NCI-H345 treated with DMSO at 0.1 percent for 48 hours (cell line): ENCODE measurements around the gene GALE.
"Not testable (repeated sequence)": the region's sequence is repeated elsewhere in the genome, so short reads cannot be mapped to it uniquely, and the experiment has no call there.

ENCODE experiments used
- DNase-seq: peaks from one replicate; lab custom pipeline; 2025; ENCODE audit not compliant: unreplicated experiment; lab: John Stamatoyannopoulos, UW

Gene GALE

DNA sequence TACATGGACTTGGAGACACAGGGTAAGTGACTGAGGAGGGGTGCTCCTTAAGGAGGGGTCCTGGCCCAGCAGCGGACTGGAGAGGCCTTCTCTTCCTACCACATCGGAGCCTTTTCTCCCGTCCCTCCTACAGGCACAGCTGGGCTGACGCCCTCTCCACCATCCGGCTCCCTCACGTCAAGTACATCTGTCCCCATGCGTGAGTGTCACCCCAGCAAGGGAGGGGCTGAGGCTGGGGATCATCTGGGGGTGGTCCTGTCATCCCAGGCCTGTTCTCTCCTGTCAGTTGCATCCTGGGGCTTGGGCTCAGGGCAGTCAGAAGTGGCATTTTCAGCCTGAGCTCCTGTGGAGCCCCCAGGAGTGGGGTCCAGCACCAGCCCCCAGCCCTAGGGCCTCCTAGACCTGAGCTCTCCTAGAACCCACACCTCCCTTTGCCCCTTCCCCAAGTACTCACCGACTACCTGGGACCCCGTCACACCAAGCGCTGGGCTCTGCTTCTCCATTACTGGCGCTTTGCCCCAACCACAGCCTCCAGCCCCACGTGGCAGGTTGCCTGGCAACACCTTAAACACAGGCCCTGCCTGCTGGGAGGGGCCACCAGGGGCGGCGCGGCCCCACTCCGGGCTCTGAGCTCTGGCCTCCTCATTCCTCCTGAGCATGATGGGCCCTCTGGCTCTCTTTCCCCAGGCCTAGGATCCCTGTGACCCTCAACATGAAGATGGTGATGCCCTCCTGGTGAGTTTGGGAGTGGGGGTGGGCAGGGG lies 7.4 kb downstream of the GALE start:
- DNase-seq: no peak

DNA sequence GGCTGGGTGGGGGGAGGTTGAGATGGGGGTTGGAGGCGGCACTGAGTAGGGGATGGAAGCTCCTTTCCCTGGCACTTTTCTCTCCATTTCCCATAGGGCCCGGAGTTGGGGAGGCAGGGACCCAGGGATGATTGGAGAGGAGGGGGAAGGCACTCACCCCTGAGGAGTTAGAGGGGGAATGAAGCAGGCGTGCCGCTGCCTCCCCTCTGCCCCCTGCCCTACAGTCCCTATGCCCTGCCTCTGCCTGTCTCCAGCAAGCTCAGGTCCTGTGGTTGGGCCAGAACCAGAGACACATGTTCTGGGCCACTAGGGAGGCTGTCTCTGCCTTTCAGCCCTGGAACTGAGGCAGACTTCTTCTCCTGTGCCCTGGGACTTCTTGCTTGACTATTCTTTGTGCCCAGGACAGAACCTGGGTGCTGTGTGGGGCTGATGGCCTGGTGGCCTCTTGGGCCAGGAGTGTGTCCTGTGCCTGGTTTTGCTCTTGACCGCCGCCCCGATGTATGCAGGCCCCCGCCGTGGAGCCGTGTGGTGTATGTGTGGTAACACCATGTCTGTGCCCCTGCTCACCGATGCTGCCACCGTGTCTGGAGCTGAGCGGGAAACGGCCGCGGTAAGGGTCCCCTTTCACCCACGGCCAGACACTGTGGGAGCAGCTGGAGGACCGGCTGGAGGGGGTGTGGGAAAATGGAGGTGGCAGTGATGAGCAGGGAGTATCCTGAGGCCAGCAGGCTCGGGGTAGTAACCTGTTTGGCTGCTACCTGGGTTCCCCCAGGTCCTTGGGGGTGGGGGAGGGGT lies 8.2 kb downstream of the GALE start:
- DNase-seq: no peak

DNA sequence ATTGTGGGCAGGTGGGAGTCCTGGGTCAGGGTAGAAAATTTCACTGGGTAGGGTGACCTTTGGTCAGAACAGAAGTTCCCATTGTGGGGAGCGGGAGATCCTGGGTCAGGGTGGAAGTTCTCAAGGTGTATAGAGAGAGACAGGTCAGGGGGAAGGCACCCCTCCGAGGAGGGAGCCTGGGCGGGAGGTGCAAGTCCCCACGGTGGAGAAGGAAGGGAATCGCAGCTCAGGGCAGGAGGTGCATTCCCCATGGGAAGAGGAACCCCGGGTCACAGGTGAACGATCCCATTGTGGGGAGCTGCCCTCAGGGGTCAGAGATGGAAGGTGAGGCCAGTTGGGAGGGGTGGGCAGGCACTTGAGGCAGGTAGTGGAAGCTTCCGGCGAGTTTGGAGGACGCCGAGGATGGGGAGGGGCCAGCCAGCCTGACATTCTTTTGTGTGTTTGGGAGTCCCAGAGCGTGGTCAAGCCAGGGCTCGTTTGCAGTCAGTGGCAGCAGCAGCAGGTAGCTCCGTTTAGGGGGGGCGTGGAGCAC lies 9.0 kb downstream of the GALE start:
- DNase-seq: no peak

DNA sequence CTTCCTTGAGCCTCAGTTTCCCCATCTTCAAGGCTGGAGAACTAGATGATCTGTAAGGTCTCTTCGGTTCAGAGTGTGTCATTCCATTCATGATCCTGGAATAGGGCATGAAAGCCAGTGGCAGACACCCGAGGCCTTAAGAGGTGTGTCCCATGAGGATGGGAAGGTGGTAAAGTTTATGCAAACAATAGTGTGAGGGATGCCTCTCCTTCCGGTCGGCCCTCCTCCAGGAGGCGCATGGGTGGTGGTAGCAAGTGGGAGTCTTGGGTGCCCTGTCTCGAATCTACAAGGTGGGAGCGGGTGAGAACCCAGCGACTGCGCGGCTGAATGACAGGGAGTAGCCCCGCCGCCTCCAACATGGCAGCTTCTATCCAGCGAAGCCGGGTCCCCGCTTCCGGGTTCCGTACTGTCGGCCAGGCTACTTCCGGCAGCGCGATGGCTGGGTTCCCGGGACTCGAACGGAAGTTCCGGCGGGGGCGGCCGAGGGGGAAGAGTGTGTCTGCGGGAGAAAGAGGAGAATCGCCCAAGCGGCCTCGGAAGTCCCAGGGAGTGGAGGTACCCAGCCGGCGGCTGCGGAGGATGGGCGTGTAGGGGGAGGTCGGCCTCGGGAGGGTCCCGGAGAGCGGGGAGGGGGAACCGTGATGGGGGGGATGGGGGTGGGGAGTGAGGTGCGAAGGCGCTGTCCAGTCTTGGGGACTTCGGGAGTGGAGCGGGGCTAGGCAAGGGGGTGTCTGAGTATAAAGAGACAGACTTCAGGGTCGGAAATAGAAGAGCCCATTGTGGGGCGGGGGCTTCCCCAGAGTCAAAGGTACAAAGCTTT lies 9.6 kb downstream of the GALE start, which contains the start of gene LYPLA2:
TSS of gene LYPLA2 (plus strand) at position 450 of the 820 bp plus-strand sequence. CDS start 1,538 bp downstream, outside the sequence.
- DNase-seq: peak; percentile 78

DNA sequence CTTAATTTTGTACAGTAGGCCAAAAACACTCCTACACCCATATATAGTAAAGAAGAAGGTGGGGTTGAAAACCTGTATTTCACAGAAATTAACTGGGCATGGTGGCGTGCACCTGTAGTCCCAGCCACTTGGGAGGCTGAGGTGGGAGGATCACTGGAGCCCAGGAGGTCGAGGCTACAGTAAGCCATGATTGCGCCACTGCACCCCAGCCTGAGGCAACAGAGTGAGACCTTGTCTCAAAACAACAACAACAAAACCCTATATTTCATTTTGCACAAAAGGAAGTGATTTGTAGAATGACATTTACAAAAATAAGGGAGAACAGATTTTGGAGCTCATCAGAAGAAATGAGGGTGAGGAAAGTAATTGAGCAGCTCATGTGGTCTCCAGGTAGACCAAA lies 11.9 kb downstream of the GALE start:
- DNase-seq: no peak

DNA sequence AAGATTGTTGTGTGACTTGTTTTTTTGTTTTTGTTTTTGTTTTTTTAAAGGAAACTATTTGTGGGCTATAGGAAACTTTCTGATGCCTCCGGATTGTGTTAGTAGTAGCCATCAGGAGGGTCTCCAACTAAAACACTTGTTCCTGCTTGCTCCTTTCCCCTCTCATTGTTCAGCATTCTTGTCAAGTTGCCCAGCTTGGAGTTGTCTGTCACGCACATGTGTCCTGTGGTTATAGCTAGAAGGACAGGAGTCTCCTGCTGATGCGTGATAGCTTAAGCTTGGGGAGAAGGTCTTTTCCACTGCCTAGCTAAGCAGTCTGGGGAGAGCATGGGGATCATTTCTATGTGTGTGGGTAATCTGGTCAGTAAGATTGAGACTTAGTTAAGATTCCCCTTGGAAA lies 12.9 kb downstream of the GALE start:
- DNase-seq: no peak

DNA sequence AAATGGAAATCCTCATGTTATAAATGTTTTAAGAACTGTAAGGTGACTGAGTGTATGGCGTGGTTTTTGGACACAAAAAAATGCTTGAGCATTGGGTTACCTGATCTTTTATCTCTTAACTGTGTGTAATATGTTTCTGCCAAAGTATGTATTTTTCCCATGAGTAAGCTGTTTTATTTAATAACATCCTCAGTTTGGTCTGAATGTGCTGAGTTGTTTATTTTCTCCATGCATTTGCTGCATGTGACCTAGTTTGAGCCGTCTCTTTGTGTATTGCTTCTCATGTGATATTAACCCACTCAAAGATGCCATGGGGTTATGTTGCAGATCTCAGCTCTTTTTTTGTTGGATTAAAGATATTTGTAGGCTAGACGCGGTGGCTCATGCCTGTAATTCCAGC lies 15.7 kb downstream of the GALE start:
- DNase-seq: no peak

DNA sequence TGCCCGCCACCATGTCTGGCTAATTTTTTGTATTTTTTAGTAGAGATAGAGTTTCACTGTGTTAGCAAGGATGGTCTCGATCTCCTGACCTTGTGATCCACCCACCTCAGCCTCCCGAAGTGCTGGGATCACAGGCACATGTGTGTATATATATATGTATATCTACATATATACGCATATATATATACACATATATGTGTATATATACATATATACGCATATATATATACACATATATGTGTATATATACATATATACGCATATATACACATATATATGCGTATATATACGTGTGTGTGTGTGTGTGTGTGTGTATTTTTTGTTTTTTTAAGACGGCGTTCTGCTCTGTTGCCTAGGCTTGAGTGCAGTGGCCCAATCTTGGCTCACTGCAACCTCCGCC lies 17.4 kb downstream of the GALE start:
- not testable (repeated sequence) for DNase-seq

DNA sequence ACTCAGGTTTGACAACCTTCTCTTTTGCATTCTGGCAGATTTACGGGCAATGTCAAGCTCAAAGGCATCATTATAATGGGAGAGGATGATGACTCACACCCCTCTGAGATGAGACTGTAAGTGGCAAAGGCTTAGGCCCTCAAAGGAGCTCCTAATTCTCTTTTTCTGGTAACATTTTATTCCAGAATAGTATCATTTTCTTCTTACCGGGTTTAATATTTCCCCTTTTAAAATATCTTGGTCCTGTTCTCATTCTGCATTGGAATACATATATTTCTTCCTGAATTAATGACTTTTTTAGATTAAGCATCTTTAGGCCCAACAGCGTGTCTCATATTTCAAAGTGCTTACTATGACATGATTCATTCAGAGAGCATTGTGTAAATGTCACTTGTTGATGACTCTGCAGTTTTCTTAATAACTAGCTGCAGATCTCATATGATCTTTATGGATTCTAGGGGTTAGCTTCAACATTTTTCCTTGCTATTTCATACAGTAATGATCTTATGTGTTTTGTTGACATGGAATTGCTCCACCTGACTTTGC lies 20.7 kb downstream of the GALE start:
- no peak for DNase-seq

DNA sequence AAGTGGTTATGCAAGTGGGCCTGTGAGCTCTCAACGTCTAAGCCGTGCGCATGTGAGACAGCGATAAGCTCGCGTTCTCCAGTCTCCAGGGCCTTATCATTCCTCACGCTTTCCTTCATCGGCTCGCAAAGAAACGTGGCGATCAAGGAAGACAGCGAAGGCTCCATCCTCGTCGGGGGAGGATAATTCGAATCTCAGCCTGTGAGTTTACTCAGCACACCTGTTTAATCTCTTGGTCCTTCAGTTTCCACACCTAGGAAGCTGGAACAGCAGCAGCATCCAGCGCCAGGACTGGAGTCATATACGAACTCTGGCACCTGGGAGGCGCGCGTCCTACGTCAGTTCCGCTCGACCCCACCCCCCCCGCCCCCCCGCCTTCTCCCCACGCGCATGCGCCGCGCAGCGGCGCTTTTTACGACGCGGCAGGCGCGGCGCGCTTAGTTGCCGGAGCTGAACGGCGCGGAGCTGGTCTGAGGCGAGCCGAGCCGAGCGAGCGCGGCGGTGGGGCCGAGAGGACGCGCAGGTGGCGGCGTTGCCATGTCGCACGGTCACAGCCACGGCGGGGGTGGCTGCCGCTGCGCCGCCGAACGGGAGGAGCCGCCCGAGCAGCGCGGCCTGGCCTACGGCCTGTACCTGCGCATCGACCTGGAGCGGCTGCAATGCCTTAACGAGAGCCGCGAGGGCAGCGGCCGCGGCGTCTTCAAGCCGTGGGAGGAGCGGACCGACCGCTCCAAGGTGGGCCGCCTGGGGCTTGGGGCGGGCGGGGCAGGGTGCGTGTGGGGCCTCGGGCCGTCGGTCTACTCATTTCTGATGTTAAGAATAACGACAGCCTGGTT lies 22.4 kb downstream of the GALE start, which contains the start of gene PITHD1:
TSS of gene PITHD1 (plus strand) at position 440 of the 836 bp plus-strand sequence. CDS start at position 538, 98 bp downstream.
- DNase-seq: peak; percentile 62

DNA sequence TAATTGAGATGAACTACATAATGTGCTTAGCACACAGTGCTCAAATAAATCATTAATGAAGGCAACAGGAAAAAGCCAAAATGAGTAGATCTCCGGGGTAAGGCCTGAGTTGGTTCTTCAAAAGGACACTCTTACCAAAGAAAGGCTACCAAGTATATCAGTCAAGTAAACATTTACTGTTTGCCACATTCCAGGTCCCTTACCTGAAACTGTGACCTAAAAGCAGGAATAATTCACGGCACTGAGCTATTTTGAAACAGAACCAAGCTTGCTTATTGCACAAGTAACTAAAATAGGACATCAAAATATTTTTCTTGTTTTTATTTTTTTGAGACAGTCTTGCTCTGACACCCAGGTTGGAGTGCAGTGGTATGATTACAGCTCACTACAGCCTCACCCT lies 24.3 kb downstream of the GALE start:
- no peak for DNase-seq

DNA sequence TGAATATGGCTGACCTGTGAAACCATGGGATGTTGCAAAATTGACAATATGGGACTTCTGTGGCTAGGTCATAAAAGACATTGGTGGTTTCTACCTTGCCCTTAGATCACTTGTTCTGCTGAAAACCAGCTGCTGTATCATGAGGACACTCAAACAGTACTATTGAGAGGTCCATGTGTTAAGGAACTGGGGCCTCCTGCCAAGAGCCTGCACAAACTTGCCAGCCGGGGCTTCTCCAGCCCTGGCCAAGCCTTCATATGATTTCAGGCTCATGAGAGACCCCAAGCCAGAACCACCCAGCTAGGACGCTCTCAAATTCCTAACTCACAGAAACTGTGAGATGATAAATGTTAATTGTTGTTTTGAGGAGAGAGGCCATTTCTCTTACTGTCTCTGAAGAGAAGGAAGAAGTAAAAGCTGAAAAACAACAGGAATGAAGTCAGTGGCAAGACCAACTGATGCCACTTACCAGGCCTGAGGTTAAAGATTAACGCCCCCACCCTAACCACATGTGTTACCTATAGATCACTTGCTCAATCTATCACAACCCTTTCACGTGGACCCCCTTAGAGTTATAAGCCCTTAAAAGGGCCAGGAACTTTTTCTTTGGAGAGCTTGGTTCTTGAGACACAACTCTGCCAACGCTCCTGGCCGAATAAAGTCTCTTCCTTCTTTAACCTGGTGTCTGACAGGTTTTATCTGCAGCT lies 26.2 kb downstream of the GALE start:
- DNase-seq: no peak

DNA sequence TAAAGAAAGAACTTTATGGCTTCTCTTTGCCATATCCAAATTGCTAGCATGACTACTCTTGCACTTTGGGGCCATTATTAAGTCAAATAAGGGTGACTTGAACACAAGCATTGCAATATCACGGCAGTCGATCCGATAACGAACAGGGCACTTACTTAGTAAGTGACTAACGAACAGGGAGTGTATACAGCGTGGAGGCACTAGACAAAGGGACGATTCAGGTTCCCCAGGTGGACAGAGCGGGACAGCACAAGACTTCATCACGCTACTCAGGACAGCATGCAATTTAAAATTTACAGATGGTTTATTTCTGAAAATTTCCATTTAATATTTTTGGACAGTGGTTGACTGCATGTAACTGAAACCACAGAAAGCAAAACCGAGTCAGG lies 27.7 kb downstream of the GALE start:
- DNase-seq: no peak

DNA sequence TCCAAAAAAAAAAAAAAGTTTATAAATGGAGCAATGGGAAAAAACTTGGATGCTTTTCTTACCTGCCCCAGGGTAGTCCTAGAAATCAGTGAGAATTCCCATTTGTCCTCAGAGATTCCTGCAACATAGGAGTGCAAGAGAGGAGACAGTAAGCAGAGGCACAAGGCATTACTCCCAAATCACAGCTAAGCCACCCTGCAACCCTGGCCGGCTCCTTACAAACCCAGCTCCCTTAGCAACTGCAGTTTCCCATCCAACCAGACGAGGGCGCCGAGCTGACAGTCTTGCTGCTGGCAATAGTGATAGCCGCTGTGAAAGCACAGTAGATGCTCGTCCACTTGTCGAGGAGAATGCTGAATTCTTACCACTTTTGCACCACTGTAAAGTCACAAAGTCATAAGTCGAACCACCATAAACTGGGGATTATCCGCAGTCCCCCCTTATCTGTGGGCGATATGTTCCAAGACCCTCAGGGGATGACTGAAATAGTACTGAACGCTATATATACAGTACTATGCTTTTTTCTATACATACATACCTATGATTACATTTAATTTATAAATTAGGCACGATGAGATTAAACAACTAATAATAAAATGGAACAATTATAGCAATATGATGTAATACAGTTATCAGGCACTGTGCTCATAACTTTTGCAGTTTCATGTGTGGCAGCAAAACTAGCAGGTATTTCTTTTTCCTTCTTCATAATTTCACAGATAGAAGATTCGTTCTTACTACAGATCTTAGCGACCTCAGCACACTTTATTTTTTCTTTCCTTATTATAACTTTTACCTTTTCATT lies 28.3 kb downstream of the GALE start:
- peak; percentile 27 for DNase-seq

DNA sequence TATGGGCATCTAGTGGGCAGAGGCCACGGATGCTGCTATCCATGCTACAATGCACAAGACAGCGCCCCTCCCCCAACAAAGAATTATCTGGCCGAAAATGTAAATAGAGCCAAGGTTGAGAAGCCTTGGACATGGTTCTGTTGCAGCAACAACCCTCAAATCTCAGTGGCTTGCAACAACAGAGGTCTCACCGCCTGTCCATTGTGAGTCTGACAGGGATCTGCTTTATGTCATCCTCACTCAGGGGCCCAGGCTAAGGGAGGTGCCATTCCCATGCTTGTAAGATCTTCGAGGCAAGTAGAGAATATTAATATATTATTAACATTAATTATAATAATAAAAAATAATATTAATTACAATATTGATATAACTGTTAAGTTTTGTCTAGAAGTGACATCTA lies 31.8 kb downstream of the GALE start:
- no peak for DNase-seq

DNA sequence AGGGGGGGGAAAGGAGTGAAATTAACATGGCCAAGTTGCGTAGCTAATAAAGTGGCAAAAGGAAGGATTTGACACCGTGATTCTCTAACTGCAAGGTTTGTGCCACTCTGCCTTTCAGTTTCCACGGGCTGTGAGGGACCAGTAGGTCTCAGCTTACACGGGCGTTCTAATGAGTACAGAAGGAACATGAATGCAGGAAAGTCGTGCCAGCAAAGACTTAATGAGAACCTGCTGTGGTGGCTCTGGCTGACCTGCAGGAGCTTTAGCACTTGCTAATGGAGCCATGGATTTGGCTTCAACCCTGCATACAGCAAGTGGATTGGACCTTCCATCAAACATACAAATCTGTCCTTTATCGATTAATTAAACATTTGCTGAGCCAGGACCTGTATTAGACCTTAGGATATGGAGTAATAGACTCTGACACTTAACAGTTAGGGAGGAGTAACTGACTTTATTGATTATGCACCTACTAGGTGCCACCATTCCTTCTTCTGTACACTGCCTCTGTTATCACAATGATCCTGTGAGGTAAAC lies 37.4 kb downstream of the GALE start:
- no peak for DNase-seq

DNA sequence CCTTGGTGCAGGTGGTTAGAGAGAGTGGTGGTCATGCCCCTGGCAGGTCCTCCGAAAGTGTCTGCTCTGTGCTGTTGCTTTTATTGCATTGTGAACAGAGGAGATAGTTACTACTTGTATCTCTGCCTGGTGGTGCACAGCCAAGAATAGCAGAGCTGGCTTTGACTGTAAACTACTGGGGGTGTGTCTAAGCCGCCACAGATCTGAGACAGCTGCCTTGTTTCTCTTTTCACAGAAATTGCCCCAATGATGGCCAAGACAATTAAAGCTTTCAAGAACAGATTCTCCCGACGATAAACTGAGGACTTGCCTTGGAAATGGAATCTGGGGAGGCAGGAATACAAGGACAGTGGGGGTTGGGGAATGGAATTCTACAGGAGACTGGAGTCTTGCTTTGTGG lies 41.3 kb downstream of the GALE start:
- no peak for DNase-seq

DNA sequence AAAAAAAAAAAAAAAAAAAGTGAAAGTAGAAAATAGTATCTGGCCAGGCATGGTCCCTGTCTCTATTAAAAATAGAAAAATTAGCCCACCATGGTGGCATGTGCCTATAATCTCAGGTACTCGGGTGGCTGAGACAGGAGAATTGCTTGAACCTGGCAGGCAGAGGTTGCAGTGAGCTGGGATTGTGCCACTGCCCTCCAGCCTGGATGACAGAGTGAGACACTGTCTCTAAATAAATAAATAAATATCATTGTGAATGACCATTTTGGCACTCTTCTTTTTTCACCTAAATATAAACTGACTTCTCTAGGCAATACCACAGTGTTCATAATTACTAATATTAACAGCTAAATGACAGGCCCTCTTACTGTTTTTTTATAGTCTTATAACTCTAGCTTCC lies 42.7 kb downstream of the GALE start:
- DNase-seq: no peak
